ENCODE measurements around the gene FAM163A.

- no peak for TF ChIP-seq FOXK2 (IDR thresholded peaks at IDR 0.05)
- no peak for TF ChIP-seq ARNT (IDR thresholded peaks at IDR 0.05)
- TF ChIP-seq SP1 (IDR thresholded peaks at IDR 0.05), result no peak
- no peak for TF ChIP-seq NFRKB (IDR thresholded peaks at IDR 0.05)
- TF ChIP-seq HDGF (IDR thresholded peaks at IDR 0.05; ENCODE audit: borderline replicate concordance), result no peak
- no peak for TF ChIP-seq FOXM1 (IDR thresholded peaks at IDR 0.05; ENCODE audit: borderline replicate concordance)
- TF ChIP-seq PKNOX1 (IDR thresholded peaks at IDR 0.05), result no peak
- no peak for TF ChIP-seq FOXA1 (IDR thresholded peaks at IDR 0.05)
- no peak for TF ChIP-seq ZNF384 (IDR thresholded peaks at IDR 0.05)
- no peak for TF ChIP-seq TARDBP (IDR thresholded peaks at IDR 0.05)
- no peak for TF ChIP-seq BHLHE40 (IDR thresholded peaks at IDR 0.05; ENCODE audit: borderline replicate concordance)
These were observed 17.4 kb downstream of the FAM163A start for GRCh38 chr1:179760521-179760920.
